Smooth muscle cell of the brain vasculature (primary cell): ENCODE data around the gene KBTBD13.

Experiments used
- DNase-seq: peaks from one replicate; pipeline ENCODE4 v3.0.0-alpha.2; 2012; ENCODE audit warnings: low read depth, low spot score

KBTBD13 gene

GRCh38 chr15:65051266-65051665 is 25.3 kb upstream of the KBTBD13 start:
- DNase-seq, result no peak

GRCh38 chr15:65052956-65053355 is 23.6 kb upstream of the KBTBD13 start:
- DNase-seq, result no peak

GRCh38 chr15:65054333-65055200 is 22.0 kb upstream of the KBTBD13 start:
- no peak for DNase-seq

- no peak for DNase-seq
Observed at GRCh38 chr15:65055201-65055870, 21.2 kb upstream of the KBTBD13 start.

GRCh38 chr15:65056106-65056505 is 20.4 kb upstream of the KBTBD13 start:
- DNase-seq, result no peak

GRCh38 chr15:65056868-65057548 is 19.5 kb upstream of the KBTBD13 start:
- DNase-seq, result no peak

GRCh38 chr15:65057549-65057940 is 19.0 kb upstream of the KBTBD13 start:
- no peak for DNase-seq

- DNase-seq, result no peak
Observed at GRCh38 chr15:65058394-65059368, 17.9 kb upstream of the KBTBD13 start.

GRCh38 chr15:65059369-65059750 is 17.2 kb upstream of the KBTBD13 start:
- no peak for DNase-seq

GRCh38 chr15:65059931-65060596 is 16.5 kb upstream of the KBTBD13 start:
- no peak for DNase-seq

- DNase-seq, result no peak
Observed at GRCh38 chr15:65060641-65061397, 15.7 kb upstream of the KBTBD13 start.

- DNase-seq, result no peak
Observed at GRCh38 chr15:65062061-65062460, 14.5 kb upstream of the KBTBD13 start.

GRCh38 chr15:65062726-65063125 is 13.8 kb upstream of the KBTBD13 start:
- no peak for DNase-seq

GRCh38 chr15:65066001-65066634 is 10.4 kb upstream of the KBTBD13 start:
- DNase-seq, result no peak

GRCh38 chr15:65066635-65067316 is 9.8 kb upstream of the KBTBD13 start:
- no peak for DNase-seq

- DNase-seq, result no peak
Observed at GRCh38 chr15:65067317-65067644, 9.3 kb upstream of the KBTBD13 start.

GRCh38 chr15:65067645-65068402 is 8.7 kb upstream of the KBTBD13 start, which contains the start of gene RASL12:
TSS of gene RASL12 (minus strand) at chr15:65067991. CDS start at chr15:65067835, 156 bp downstream.
- DNase-seq, result no peak

GRCh38 chr15:65068403-65068788 is 8.2 kb upstream of the KBTBD13 start:
- DNase-seq, result no peak
